Inferior parietal cortex (tissue), 1 donor: Measurements from ENCODE around the gene LIMCH1.

Source experiments
- DNase-seq: peaks from one replicate; pipeline ENCODE4 v3.0.0-alpha.2; 2016; ENCODE audit errors: extremely low spot score

The LIMCH1 gene

GRCh38 chr4:41561244-41561643 is 23.3 kb downstream of the LIMCH1 start:
- DNase-seq: no peak

GRCh38 chr4:41567186-41567585 is 29.2 kb downstream of the LIMCH1 start:
- DNase-seq: no peak

GRCh38 chr4:41568363-41568762 is 30.4 kb downstream of the LIMCH1 start:
- no peak for DNase-seq

GRCh38 chr4:41569961-41570360 is 32.0 kb downstream of the LIMCH1 start:
- no peak for DNase-seq

GRCh38 chr4:41571422-41571821 is 33.5 kb downstream of the LIMCH1 start:
- DNase-seq: no peak

GRCh38 chr4:41572516-41572915 is 34.6 kb downstream of the LIMCH1 start:
- peak; percentile 23 for DNase-seq

GRCh38 chr4:41572956-41573355 is 35.0 kb downstream of the LIMCH1 start:
- peak; percentile 36 for DNase-seq

GRCh38 chr4:41573502-41574001 is 35.6 kb downstream of the LIMCH1 start:
- peak; percentile 36 for DNase-seq

GRCh38 chr4:41575207-41575606 is 37.2 kb downstream of the LIMCH1 start:
- DNase-seq: no peak

GRCh38 chr4:41575665-41576064 is 37.7 kb downstream of the LIMCH1 start:
- DNase-seq: no peak

GRCh38 chr4:41579043-41579442 is 41.1 kb downstream of the LIMCH1 start:
- no peak for DNase-seq

GRCh38 chr4:41579526-41579925 is 41.6 kb downstream of the LIMCH1 start:
- no peak for DNase-seq

GRCh38 chr4:41580007-41580406 is 42.0 kb downstream of the LIMCH1 start:
- no peak for DNase-seq

GRCh38 chr4:41586675-41587225 is 48.8 kb downstream of the LIMCH1 start:
- DNase-seq: no peak

- DNase-seq: no peak
Measured at GRCh38 chr4:41587286-41587685, 49.3 kb downstream of the LIMCH1 start.

GRCh38 chr4:41590591-41590990 is 52.6 kb downstream of the LIMCH1 start:
- DNase-seq: no peak

- peak; percentile 63 for DNase-seq
Measured at GRCh38 chr4:41594432-41594831, 56.5 kb downstream of the LIMCH1 start.

- no peak for DNase-seq
Measured at GRCh38 chr4:41597494-41597893, 59.5 kb downstream of the LIMCH1 start.

GRCh38 chr4:41598580-41598979 is 60.6 kb downstream of the LIMCH1 start:
- no peak for DNase-seq

- no peak for DNase-seq
Measured at GRCh38 chr4:41599192-41599786, 61.3 kb downstream of the LIMCH1 start.

GRCh38 chr4:41600243-41600912 is 62.4 kb downstream of the LIMCH1 start:
- no peak for DNase-seq

- no peak for DNase-seq
Measured at GRCh38 chr4:41601025-41601424, 63.1 kb downstream of the LIMCH1 start.

- DNase-seq: no peak
Measured at GRCh38 chr4:41602113-41602512, 64.2 kb downstream of the LIMCH1 start.
